Activated CD4-positive, alpha-beta T cell treated with anti-CD3 and anti-CD28 coated beads, Interleukin-2, amount 50 U/mL, for 4 hours (primary cell): Measurements from ENCODE around the gene CRABP1.

Source experiments
- DNase-seq, 2 experiments: peaks; one replicate each; pipeline ENCODE4 v3.0.0-alpha.2; 2020

The CRABP1 gene

DNA sequence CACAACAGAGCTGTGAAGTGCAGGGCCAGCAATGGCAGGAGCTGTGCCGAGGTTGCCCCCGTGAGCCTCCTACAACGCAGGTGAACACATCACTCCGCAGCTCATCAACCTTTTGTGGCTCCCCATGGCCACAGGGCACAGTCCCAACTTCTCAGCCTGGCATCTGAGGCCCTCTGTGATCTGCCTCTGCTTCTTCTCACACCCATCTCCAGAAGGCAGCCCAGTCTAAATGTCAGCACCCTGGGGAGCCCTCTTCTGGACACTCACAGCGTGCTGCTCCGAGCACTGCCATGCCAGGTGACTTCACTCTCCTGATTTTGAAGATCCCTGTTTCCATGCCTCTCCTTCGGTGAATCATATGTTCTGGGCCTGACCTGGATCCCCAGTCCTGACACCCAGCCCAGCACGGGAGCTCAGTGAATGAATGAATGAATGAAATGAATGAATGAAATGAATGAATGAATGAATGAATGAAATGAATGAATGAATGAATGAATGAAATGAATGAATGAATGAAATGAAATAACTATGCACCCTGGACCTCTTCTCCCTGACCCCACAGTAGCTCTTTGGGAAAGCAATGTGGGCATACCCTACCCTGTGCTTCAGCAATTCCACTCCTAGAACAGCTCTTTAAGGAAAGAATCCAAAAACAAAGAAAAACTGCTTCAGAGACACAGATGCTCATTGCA lies 22.9 kb upstream of the CRABP1 start:
- DNase-seq, result no peak

DNA sequence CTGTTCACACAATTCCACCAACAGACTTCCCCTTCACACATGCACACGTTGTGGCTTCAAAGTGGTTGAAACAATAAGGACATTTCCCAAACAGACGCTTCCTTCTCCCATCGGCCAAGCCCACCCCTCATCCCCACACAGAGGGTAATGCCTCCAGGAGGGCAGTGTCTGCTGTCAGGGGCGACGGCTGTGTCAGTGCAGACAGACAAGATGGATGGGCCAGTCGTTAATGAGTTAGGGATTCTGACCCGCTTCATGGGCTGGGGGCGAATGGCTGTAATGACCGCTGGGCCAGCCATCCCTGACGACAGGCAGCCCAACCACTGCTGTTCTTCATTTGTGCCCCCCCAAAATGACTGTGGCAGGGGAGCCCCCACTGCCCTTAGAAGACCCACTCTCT lies 20.6 kb upstream of the CRABP1 start:
- no peak for DNase-seq

DNA sequence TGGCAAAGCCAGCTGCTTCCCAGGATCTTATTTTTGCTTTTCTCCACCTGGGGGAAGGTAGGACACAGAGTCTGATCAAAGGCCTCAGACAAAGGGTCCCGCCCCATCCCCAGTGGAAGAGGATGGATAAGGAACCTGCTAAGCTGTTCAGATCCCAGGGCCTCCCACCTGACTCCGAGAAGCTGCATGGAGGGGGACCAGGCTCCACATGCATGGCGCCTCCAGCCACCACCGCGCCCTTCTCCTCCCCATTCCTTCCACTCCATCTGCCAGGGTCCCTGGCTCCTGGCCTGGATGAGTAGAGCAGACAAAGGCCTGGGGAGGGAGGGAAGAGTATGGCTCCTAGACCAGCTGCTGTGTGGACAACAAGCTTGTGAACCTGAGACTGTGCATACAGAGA lies 20.0 kb upstream of the CRABP1 start:
- DNase-seq, result no peak

DNA sequence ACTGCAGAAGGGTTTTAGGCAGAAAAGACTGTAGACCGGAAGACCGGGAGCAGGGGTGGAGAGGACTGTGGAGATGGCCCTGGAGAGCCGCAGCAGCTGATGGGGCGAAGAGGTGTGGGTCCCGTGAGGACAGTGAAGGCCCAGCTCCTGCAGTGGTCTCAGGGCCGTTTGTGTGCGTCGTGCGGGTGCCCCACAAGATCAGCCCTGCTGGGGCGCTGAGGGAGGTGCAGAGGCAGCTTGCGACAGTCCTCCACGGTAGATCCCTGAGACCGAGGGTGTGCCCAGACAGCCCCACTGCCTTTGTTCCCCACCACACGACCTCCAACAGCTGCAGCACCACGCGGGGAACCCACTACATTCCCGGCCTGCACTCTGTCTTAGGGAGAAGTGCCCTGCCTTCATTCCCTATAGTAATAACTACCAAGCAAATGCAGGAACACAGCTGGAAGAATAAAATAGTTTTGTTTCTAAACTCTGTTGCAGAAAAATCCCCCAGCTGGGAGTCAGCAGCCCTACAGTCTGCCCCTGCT lies 19.0 kb upstream of the CRABP1 start:
- DNase-seq, result no peak

DNA sequence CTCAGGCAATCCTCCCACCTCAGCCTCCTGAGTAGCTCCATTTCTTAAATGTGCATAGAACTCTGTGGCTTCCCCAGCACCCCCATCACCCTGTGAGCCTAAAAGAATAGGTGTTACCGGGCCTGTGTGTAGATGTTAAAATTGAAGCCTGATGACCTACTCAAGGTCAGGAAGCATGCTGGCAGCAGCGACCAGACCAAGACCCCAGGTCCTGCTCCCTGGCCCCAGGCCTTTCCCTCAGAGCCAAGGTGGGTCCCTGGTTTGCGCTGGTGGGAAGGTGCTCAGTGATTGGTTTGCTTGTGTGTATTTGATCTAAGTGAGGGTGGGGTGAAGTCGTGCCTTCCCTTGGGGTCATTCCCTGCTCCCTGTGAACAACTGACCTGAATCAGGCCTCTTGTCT lies 18.4 kb upstream of the CRABP1 start:
- no peak for DNase-seq

DNA sequence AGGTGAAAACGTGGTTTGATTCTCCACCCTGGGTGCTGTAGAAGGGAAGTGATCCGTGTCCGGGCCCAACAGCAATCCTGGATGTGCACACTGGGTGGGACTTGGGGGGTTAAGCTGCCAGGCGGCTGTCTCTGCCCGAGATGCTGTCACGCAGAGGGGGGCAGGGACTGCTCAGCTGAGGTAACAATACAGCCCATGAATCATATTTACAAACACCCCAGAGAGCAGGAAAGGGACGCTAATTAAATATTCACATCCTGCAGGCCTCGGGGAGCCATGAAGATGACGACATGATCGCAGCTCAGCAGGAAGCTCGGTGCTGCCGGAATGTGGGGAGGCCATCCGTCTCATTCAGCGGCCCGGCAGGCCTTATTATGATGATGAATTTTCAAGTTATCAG lies 17.9 kb upstream of the CRABP1 start:
- no peak for DNase-seq

DNA sequence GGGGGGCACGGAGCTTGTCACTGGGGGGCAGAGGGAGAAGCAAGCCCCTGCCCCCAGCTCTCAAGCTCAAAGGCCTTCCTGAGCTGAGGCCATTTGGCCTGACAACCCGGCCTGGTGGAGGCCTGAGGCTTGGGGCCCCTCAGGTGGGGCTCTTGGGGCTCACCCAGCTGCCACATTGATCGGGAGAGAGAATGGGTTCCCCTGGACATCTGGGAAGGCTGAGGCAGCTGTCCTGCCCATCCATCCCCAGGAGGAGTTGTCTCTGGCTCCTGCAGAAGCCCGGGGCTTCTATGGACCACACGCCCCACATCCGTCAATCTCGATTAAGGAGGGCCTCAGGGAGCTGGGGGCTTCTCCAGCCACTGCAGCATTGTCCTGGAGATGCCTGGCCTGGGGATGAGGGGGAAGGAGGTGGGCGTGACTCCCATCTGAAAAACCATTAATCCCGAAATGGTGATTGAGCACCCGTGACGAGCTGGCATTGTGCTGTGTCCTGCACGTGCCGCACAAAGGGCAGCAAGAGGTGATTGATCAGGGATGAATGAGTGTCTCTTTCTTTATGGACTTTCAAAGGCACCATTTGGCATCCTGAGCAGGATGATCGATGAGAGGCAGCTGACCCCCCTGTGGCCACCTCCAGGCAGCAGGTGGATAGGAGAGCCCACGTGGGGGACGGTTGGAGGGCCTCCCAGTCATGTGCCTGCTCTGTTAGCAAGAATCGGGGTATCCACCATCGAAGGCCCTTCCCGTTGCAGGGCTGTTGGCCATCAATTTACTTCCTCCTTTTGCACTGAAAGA lies 17.2 kb upstream of the CRABP1 start:
- no peak for DNase-seq

DNA sequence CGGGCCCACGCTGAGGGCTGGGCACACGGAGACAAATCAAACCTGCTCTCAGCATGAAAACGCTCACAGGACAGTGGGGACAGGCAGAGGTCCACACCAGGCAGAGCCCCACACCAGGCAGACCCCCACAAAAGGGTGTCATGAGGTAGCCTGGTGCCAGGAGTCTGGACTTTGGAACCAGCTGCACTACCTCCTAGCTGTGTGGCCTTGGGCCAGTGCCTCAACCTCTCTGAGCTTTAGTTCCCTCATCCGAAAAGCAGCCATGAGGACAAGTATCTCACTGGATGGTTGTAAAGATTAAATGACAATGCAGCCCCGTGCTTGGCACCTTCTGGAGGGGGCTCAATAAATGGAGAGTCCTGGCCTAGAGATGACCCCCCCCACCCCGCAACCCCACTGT lies 16.5 kb upstream of the CRABP1 start:
- DNase-seq, result no peak

DNA sequence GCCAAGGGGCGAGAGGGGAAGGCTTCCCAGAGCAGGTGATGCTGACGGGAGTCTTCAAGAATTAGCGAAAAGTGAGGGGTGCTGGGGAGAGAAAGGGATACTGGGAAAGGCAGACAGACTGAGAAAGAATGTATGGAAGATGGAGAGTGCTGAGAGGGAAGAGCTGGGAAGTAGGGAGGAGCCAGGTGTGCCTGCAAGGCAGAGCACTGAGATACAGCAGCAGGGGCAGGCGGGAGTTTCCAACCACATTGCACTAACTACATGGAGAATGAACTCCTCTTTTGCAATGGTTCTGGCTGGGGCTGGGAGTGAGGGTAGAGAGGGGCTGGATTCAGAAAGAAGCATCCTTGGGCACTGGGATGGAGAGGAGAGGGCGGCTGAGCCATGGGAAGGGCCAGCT lies 16.0 kb upstream of the CRABP1 start:
- no peak for DNase-seq

DNA sequence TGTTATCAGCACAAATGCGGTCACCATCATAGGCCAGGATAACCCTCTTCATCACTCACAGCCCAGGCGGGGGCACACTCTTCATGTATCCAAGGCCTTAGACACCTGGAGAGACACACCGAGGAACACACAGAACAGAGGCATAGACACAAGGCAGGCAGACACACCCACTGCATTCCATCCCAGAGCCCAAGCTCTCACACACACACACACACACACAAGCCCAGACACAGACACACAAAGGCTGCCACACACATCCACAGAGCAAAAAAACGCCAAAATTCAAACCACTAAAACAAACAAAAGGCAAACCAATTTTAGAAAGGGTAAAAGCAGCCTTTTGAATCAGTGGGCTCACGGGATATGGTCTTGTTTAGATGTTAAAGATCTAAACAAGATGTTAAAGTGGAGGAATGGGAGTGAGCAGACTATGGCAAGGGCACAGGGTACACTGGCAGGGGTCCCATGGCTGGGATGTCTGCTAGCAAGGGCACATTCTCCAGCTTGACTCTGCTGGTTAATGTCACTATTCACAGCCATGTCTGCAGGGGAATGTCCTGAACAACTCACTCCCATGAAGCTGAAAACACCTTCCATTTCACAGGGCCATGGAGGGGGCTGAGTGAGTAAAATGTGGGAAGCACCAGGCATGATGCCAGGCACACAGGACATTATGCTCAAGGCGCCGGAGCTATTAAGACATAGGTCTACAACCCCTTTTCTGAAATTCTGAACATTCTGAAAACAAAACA lies 14.9 kb upstream of the CRABP1 start:
- DNase-seq, result no peak

DNA sequence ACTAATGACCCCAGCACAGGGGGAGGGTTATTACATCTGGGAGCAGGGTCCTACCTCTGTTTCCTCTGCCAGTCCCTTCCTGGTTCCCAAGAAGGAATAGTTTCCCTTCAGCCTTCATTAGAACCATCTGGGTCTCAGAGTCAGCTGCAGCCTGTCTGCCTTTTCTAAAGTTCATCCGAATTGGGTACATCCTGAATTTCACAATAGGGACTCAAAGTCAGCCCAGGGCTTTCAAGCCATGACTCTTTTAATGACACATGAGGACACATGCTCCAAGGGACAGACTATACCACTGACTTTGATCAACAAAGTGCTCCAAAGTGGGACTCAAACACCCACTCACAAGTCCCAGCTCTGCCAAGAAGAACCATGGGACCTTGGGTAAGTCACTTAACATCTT lies 12.7 kb upstream of the CRABP1 start:
- DNase-seq, result no peak

DNA sequence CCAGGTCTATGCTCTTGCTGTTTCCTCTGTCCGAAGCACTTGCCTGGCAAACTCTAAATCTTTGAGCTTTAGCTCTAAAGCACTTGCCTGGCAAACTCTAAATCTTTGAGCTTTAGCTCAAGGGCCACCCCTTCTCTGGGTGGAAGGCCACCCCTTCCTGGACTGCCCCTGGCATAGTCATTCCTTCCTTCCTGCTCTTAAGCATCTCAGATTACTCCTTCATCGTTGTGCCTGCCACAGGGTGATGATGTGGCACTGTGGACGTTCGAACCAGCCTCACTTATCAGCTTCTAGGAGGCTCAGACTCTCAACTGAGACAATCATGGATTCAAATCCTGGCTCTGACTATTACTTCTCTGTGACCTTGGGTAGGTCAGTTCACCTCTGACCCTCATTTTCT lies 10.5 kb upstream of the CRABP1 start:
- DNase-seq, result no peak

DNA sequence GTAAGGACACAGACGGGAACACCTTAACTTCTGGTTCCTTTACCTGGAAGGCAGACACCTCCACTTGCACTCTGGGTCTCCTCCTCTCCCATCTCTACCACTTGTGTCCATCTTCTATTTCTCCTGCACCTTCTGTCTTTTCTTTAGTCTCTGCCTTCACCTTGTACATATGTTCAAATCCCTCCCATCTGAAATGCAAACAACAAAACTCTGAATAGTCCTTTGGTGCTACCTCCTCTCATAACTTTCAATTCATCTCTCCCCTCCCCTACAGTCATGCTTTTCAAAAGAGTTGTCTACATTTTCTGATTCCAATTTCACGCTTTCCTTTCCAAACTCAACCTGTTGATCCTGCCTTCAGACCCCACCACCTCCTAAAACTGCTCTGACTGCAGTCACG lies 5.3 kb upstream of the CRABP1 start:
- no peak for DNase-seq

DNA sequence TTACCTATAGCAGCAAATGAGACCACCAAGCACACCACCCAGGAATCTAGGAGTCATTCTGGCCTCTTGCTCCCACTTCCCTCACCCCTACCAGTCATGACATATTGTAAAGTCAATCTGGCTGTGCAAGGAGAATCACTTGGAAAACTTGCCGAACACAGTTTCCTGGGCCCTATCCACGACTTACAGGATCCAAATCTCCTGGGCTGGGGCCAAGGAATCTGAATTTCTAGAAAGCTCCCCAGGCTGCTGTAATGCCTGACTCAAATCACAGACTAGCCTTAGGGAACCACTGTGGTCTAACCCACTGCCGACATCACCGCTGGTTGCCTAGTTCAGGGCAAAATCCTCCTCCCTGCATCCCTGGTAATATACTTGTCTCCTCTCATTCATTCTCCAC lies 4.2 kb upstream of the CRABP1 start:
- DNase-seq, result no peak

DNA sequence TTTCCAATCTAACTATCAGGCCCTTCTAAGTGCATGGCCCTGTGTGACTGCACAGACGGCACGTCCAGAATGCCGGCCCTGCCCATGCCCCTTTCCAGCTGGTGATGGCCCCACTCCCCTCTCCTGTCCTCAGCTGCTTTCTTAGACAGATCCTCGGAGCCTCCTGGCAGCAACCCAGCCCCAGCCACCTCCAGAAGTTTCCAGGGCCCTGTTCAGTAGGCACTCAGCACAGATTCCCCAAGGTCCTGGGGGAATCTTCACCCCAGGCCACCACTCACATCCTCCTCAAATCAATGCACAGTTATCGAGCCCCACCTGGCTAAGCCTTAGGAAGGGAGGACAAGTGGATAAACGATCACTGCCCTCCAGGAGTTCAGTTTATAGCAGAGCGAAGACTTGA lies 1.4 kb upstream of the CRABP1 start:
- no peak for DNase-seq

DNA sequence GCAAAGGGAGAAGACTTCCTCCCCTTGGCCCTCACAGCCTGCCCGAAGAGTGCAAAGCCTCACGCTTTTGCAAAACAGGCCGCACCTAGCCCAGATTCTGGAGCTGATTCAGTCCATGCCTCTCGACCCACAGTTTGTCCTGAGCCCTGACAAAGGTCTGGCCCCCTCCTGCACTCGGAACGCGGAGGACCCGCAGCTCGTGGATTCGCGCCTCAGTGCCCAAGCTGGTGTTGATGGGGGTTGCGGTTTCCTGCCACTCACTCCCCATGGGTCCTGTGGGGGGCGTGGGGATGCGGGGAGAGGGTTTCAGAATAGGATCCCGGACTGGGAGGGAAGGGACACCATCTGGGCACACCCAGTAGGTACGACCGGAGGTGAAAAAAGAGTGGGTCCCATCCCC lies 594 bp upstream of the CRABP1 start:
- DNase-seq, result no peak

DNA sequence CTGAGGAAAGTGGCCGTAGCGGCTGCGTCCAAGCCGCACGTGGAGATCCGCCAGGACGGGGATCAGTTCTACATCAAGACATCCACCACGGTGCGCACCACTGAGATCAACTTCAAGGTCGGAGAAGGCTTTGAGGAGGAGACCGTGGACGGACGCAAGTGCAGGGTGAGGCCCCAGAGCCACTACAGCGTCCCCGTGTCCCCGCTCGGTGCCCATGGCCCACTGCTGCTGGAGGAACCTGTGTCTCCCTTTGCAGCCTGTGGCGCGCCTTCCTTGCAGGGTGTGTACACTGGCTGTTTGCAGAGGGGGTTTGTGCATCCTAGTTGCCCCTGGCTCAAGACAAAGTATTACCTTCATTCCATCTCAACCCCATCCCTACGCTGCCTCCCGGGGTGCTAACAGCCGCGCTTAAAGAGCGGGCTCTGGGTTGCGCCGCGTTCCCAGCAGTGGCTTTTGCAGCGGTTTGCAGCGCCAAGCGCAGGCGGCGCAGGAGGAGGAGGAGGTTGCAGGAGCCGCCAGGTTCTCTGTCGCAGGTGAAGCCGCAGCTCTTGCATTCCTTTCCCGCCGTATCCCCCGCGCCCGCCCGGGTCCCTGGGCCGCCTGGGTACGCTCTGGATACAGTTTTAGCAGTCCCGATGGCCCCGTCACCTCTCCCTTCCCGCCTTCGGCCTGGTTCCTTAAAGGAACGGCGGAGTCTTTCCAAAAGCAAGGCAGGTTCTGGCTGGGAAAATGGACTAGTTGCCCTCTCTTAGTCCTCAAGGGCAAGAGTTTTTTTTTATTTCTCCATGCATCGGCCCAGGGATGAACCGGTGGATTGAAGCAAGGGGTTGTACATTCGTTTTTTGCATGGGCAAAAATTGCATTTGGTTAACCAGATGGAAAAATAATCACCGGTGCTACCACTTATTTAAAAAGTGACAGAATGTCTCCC lies 1.2 kb downstream of the CRABP1 start:
- DNase-seq, result no peak

DNA sequence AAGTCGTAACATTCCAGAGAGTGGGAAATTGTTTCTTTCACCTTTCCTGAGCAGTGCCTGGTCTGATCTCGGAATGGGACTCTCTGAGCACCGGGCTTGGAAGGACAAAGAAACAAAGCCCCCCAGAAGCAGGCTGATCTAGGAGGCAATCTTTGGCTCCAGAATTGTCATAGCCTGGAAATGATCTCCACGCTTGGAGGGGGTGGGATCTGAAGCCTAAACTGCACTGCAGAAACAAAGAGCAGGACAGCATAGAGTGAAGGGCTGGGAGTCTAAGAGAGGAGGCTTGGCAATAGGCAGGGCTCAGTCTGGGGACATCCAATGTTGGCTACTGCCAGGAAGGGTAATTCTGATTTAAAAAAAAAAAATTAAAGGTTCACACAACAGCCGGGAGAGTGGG lies 1.9 kb downstream of the CRABP1 start:
- DNase-seq, result no peak

DNA sequence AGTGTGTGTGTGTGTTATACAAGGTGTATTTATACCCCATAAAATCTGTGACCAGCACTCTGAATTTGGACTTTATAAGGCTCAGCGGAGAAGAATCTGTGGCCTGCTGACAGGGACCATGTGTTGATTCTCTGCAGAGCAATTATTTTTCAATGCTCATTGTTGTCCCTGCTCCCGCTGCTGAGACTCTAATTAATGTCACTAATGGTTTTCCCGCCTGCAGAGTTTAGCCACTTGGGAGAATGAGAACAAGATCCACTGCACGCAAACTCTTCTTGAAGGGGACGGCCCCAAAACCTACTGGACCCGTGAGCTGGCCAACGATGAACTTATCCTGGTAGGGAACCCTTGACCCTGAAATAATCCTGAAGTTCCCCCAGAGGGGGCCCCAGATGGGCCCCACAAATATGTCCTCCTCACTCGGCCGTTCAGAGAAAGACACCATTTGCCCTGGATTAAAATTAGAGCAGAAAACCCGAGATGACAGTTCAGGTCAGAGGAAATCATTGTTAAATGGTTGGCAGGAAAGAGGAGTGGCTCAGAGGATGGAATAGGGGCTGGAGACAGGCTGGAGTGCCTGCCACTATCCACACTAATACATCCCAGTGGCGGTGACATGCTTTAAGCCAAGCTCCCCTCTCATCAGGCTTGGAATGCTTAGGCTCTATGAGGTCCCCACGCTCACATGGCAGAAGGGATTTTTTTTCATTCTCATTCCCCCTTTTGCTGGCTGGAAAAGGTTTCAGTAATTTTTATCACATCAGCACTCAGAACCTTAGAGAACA lies 3.3 kb downstream of the CRABP1 start:
- no peak for DNase-seq

DNA sequence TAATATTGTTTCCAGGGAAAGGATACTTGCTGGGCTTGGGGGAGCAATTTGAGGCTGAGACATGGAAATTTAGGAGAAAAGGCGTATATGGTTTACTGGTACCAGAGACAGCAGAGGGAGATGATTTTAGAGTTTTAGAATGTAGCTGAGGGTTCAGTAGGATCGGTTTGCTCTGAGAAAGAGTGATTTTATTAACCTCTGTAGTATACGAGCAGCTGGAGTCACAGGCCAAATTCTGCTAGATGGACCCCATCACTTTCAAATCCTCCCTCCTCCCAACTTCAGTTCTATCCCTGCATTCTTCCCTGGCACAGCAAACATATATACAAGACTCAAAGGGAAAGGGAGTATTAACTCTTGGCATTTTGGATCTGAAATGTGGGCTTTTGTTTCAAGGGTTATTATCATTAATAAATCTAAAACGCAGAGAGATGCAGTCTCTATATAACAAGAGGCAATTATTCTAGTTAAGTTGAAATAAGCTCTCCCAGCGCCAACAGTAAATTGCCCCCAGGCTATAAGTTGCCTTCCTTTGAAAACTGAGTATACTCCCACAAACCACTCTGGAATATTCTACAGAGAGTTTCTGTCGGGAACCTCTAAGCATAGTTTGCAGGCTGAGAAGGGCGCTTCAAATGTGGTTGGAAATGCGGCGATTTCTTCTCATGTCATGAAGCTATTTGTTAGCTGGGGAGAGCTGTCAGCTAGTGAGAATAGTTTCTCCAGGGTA lies 5.4 kb downstream of the CRABP1 start:
- DNase-seq, result no peak
